Esophagus squamous epithelium (tissue), 5 donors: ENCODE data around the gene RTF1. TPM values are rescaled to one million over a fixed set of nuclear protein-coding genes. Genes with fewer than 3 reads are reported as not detected.

Source experiments
- DNase-seq: peaks from one replicate; lab custom pipeline; 2025; lab: John Stamatoyannopoulos, UW
- H3K27ac ChIP-seq, 4 donors: fragments of 200-600 bp; sonication (generic); one replicate each; pipeline ENCODE4 v1.5.1; 2016 to 2019; ENCODE audit warnings: mild to moderate bottlenecking in 1 of 4
- H3K27me3 ChIP-seq, 4 donors: fragments of 200-600 bp; sonication (generic); 1 replicate in 3 of 4; 2 replicates in 1 of 4; pipeline versions ENCODE4 v1.5.1 to v1.6.0; 2017 to 2021; ENCODE audit warnings: antibody characterized with exemption in 1 of 4
- H3K36me3 ChIP-seq, 3 donors: fragments of 200-600 bp; sonication (generic); one replicate each; pipeline ENCODE4 v1.5.1; 2016 to 2019
- H3K4me1 ChIP-seq, 3 donors: fragments of 200-600 bp; sonication (generic); one replicate each; pipeline ENCODE4 v1.5.1; 2017 to 2019
- H3K4me3 ChIP-seq, 4 donors: fragments of 200-600 bp; sonication (generic); 1 replicate in 3 of 4; 2 replicates in 1 of 4; pipeline ENCODE4 v1.5.1; 2016 to 2019; ENCODE audit warnings: mild to moderate bottlenecking in 2 of 4, moderate library complexity in 1 of 4
- H3K9me3 ChIP-seq, 3 donors: fragments of 200-600 bp; sonication (generic); one replicate each; pipeline ENCODE4 v1.5.1; 2016 to 2019
- POLR2A ChIP-seq, 4 donors: fragments of 450-650 bp; IDR thresholded peaks; one replicate each; pipeline ENCODE4 v1.6.1; 2017; ENCODE audit warnings: antibody characterized with exemption in 4 of 4, mild to moderate bottlenecking in 4 of 4, moderate library complexity in 3 of 4
- WGBS, 2 donors: methylation state at CpG; one replicate each; pipeline ENCODE4 v1.1.5; 2018; 5-methylcytosine and 5-hydroxymethylcytosine counted together
- intact Hi-C: fragments of 100-400 bp; cut with DNase I; formaldehyde crosslinking; loops from one replicate; pipeline ENCODE4 v1.15.0; 2022
- total RNA-seq, 4 donors: library from RNA; depleted of rRNA; stranded (reverse); fragments of >200 nt; gene quantifications; one replicate each; pipeline ENCODE4 v1.1.0, GENCODE V29; 2016
- TF ChIP-seq, protein P1 (sequence below), 6 experiments: fragments of 450-650 bp in 4 of 6; fragments of 200-600 bp in 2 of 6; sonication (generic) in 2 of 6; IDR thresholded peaks; one replicate each; pipeline ENCODE4 v1.5.1; 2016 to 2019; ENCODE audit warnings: antibody characterized with exemption in 6 of 6, mild to moderate bottlenecking in 4 of 6, moderate library complexity in 4 of 6
- donor health status: DM: yes; HTN: yes; CAD: no.

Gene RTF1
- total RNA-seq, 4 donors from 2014 or later, result 23.3 to 41.6 (median 33.6) TPM

GRCh38 chr15:41492597-41493204 is 75.8 kb downstream of the RTF1 start:
- Histone ChIP-seq H3K9me3 (no peaks in the 10 kb centered on the region), H3K27ac (peak overlapping the region in 2 of 4 donors; percentile 68 to 74), H3K4me1 (peaks cover 26 to 37% (median 32%) of the 10 kb centered on the region in 3 donors), H3K4me3 (peak overlapping the region; percentile 45 to 81 (median 65)), H3K36me3 (no peaks in the 10 kb centered on the region), H3K27me3 (peaks cover 4 to 89% (median 14%) of the 10 kb centered on the region in 4 donors)
- TF ChIP-seq, protein P1, sequence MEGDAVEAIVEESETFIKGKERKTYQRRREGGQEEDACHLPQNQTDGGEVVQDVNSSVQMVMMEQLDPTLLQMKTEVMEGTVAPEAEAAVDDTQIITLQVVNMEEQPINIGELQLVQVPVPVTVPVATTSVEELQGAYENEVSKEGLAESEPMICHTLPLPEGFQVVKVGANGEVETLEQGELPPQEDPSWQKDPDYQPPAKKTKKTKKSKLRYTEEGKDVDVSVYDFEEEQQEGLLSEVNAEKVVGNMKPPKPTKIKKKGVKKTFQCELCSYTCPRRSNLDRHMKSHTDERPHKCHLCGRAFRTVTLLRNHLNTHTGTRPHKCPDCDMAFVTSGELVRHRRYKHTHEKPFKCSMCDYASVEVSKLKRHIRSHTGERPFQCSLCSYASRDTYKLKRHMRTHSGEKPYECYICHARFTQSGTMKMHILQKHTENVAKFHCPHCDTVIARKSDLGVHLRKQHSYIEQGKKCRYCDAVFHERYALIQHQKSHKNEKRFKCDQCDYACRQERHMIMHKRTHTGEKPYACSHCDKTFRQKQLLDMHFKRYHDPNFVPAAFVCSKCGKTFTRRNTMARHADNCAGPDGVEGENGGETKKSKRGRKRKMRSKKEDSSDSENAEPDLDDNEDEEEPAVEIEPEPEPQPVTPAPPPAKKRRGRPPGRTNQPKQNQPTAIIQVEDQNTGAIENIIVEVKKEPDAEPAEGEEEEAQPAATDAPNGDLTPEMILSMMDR (IDR thresholded peaks at IDR 0.05), result no peak
- no peak for TF ChIP-seq POLR2A (IDR thresholded peaks at IDR 0.05)
- intact Hi-C loops, result no loop called here
- 4 to 14% methylated on average over 11 to 12 of the region's 15 CpGs for WGBS, 2 donors
- no peak for DNase-seq

DNA sequence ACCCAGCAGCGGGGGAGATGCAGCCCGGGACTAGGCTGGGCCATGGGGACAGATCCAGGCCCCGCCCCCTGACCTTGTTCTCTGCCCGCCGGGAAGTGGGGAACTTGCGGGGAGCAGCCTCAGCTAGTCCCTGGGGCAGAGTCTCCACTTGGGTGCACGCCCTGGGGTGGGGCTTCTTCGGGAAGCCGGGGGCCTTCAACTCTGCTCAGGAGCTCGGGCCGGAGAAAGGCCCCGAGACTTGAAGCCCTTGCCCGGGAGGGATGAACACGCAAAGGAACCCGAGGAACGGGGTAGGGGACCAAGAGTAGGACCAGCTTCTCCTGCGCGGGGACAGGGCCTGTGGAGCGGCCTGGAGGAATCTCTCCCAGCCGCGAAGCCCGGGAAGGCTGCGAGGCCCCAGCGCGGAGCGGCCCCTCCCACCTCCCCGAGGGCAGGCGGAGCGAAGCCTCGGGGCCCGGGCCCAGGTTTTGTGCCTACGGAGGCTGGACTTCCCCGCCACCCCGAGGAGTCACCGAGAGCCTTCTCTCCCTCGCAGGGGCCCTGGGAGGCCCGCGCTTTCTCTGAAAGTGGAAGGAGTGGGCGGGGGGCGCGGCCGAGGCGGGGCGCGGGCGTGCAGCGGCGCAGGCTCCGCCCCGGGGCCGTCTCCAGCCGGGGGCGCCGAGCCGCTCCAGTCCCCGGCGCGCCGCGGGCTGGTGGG is 76.5 kb downstream of the RTF1 start, which contains the start of gene ITPKA:
TSS of gene ITPKA (plus strand) at position 670 of the 697 bp plus-strand sequence. CDS start 54 bp downstream, outside the sequence.
- DNase-seq, result no peak
- TF ChIP-seq, protein P1 (IDR thresholded peaks at IDR 0.05), result no peak
- no peak for TF ChIP-seq POLR2A (IDR thresholded peaks at IDR 0.05)
- Histone ChIP-seq H3K27ac (peak within 1 kb of the TSS in 3 of 4 donors; percentile 46 to 74 (median 68)), H3K27me3 (peaks cover 4 to 95% (median 14%) of the 10 kb centered on the region in 4 donors), H3K4me1 (peaks cover 26 to 37% (median 32%) of the 10 kb centered on the region in 3 donors), H3K36me3 (no peaks in the 10 kb centered on the region), H3K9me3 (no peaks in the 10 kb centered on the region), H3K4me3 (peak within 1 kb of the TSS; percentile 45 to 81 (median 65))
- WGBS, 2 donors, result 0% methylated on average over 6 of the region's 60 CpGs; no CpG with 5 or more reads in 1 of the 2 donors
- intact Hi-C loops, result no loop called here

DNA sequence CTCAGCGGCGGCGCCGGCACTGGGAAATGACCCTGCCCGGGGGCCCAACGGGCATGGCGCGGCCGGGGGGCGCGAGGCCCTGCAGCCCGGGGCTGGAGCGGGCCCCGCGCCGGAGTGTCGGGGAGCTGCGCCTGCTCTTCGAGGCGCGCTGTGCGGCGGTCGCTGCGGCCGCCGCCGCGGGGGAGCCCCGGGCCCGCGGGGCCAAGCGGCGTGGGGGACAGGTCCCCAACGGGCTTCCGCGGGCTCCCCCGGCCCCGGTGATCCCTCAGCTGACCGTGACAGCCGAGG is 77.0 kb downstream of the RTF1 start:
- peaks cover 26 to 37% (median 32%) of the 10 kb centered on the region in 3 donors for H3K4me1 ChIP-seq
- peaks cover 4 to 95% (median 15%) of the 10 kb centered on the region in 4 donors for H3K27me3 ChIP-seq
- peak overlapping the region; percentile 45 to 81 (median 65) for H3K4me3 ChIP-seq
- no CpG with 5 or more reads among the region's 41 CpGs for WGBS, 2 donors
- H3K9me3 ChIP-seq, result no peaks in the 10 kb centered on the region
- intact Hi-C loops, result no loop called here
- TF ChIP-seq, protein P1 (IDR thresholded peaks at IDR 0.05), result no peak
- no peak for TF ChIP-seq POLR2A (IDR thresholded peaks at IDR 0.05)
- no peaks in the 10 kb centered on the region for H3K36me3 ChIP-seq
- no peak overlapping the region for H3K27ac ChIP-seq
- no peak for DNase-seq

DNA sequence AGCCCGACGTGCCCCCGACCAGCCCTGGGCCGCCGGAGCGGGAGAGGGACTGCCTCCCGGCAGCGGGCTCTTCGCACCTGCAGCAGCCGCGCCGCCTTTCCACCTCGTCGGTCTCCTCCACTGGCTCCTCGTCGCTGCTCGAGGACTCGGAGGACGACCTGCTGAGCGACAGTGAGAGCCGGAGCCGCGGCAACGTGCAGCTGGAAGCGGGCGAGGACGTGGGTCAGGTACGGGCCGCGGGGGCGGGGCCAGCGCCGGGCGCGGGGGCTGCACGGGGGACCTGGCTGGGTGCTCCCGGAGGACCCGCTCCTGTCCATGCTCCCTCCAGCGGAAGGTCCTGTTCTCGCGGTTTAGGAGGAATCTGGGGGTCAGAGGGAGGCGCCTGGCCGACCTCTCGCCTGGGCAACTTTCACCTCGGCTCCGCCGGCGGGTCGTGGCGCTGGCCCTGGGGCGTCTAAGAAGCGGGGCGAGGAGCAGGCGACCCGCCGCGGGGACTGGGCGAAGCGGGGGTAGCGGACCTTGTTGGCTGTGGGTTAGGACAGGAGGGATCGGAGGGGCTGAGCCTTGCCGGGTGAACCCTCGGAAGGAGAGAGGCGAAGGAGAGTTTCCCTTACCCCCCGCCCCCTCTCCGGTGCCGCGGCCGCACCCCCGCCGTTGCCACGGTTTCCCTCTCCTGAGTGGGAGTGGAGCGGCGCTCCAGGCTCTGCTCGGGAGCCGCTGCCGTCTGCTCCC is 77.5 kb downstream of the RTF1 start:
- WGBS, 2 donors, result no CpG with 5 or more reads among the region's 77 CpGs
- peaks cover 4 to 95% (median 15%) of the 10 kb centered on the region in 4 donors for H3K27me3 ChIP-seq
- TF ChIP-seq, protein P1 (IDR thresholded peaks at IDR 0.05), result no peak
- TF ChIP-seq POLR2A (IDR thresholded peaks at IDR 0.05), result no peak
- peaks cover 26 to 37% (median 32%) of the 10 kb centered on the region in 3 donors for H3K4me1 ChIP-seq
- intact Hi-C loops, result no loop called here
- no peak overlapping the region for H3K27ac ChIP-seq
- H3K36me3 ChIP-seq, result no peaks in the 10 kb centered on the region
- H3K9me3 ChIP-seq, result no peaks in the 10 kb centered on the region
- peak overlapping the region; percentile 45 to 81 (median 65) for H3K4me3 ChIP-seq
- no peak for DNase-seq
